HG02943 (cell line): ENCODE results near the gene HCN4.

Experiments
- ATAC-seq: cut with Tn5 transposase; IDR thresholded peaks from one replicate; pipeline ENCODE4 v1.9.1; 2021; ENCODE audit warnings: mild to moderate bottlenecking, low read depth, moderate library complexity; ENCODE audit not compliant: unreplicated experiment

Gene HCN4

GRCh38 chr15:73328981-73329380, 39.8 kb downstream of the HCN4 start:
- ATAC-seq: no peak

DNA sequence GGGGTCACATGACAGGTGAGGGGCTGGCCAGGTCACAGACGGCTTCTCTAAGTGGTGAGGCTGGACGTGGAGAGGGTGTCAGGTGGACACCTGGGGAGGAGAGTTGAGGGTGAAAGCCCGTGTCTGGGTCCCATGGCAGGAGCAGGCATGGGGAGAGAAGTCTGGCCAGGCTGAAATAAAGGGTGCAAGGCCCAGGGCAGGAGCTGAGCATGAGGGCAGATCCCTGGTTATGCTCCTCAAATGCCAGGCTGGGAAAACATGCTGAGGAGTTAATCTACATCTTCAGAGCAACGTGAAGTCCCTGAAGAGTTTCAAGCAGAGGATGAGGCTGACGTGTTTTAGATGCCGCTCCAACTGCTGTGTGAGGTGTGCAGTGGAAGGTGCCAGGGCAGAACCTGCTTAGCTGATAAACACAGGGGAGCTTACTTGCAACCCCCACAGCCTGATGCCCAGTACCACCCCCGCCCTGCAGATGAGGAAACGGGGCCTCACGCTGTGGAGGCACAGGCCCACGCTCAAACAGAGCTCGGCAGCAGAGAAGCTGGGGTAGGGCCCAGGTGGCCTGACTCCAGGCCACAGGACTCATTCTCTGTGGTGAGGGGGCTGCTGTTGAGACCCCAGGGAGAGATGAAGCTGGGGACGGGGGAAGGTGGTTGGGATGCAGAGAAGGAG, 40.5 kb downstream of the HCN4 start:
- no peak for ATAC-seq

- ATAC-seq: no peak
Measured at GRCh38 chr15:73326157-73326556, 42.6 kb downstream of the HCN4 start.

DNA sequence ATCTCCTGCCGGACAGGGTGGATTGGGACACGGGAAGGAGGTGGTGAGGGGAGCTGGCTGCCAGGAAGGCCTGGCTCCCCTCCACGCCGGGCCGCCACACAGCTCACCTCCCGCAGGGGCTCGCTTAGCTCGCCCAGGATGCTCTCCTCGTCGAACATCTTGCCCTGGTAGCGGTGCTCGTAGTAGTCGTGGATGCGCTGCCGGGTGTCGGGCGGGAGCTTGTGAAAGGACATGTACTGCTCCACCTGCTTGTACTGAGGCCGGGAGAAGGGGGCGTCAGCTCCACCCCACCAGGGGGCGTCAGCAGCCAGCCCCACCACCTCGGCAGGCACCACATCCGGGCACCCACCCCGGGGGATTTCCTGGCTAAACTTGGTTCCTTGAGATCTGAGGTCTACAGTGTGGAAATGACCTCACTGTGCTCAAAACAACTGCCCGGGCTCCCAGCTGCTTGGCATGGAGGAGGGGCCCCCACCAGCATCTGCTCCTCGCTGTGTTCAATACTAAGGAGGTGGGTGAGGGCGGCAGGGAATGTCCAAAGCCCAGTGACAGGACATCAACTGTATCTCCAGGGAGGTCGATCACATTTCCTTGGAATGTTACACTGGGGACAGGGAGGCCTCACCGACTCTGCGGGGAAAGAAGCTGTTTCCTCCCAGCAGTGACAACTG, 43.4 kb downstream of the HCN4 start:
- ATAC-seq: no peak

DNA sequence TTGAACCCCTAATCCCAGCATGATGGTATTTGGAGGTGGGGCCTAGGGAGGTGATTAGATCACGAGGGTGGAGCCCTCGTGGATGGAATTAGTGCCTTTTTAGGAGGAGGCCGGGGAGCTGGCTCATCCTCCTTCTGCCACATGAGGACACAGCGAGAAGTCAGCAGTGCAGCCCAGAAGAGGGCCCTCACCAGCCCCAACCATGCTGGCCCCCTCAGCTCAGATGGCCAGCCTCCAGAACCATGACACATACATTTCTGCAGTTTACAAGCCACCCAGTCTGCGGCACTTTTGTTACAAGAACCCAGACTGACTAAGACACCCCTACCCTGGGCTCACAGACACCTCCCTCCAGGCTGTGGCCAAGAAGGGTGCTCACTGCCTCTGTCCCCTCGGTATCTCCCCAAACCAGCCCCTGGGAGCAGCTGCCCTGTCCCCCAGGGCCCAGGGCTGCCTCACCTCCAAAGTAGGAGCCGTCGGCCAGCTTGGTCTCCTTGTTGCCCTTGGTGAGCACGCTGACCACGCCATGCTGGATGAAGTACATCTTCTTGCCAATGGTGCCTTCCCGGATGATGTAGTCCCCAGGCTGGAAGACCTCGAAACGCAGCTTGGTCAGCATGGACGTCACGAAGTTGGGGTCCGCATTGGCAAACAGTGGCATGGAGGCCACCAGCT, 44.1 kb downstream of the HCN4 start:
- ATAC-seq: no peak

- ATAC-seq: no peak
Measured at GRCh38 chr15:73323956-73324355, 44.8 kb downstream of the HCN4 start.

GRCh38 chr15:73323374-73323955, 45.3 kb downstream of the HCN4 start:
- ATAC-seq: no peak

DNA sequence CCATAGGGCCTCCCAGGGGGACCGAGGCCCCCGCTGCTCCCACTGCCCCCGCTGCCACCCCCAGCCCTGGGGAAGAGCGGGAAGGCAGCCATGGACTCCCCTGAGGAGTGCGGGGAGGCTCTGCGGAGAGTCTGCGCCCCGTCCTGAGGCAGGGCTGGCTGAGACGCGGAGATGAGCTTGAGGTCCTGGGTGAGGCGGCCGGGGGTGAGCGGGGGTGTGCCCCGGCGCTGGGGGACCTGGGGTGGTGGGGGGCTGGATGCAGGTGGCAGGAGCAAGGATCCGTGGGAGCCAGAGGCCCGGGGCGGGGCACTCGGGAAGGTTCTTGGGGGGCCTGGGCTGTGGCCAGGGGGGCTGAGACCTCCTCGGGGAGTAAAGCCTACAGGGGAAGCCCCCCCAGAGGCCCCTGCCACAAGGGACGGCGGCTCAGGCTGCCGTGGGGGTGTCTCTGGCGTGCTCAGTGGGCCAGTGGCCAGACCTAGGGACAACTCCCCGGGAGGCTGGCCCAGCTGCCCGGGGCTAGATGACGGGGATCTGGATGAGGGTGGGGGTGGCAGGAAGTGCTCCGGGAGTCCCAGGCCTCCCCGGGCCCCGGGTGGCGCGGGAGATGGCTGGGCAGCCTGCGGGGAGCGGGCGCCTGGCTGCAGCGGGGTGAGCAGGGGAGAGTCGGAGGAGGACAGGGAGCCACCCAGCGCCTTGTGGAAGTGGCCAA, 45.9 kb downstream of the HCN4 start:
- ATAC-seq: no peak

DNA sequence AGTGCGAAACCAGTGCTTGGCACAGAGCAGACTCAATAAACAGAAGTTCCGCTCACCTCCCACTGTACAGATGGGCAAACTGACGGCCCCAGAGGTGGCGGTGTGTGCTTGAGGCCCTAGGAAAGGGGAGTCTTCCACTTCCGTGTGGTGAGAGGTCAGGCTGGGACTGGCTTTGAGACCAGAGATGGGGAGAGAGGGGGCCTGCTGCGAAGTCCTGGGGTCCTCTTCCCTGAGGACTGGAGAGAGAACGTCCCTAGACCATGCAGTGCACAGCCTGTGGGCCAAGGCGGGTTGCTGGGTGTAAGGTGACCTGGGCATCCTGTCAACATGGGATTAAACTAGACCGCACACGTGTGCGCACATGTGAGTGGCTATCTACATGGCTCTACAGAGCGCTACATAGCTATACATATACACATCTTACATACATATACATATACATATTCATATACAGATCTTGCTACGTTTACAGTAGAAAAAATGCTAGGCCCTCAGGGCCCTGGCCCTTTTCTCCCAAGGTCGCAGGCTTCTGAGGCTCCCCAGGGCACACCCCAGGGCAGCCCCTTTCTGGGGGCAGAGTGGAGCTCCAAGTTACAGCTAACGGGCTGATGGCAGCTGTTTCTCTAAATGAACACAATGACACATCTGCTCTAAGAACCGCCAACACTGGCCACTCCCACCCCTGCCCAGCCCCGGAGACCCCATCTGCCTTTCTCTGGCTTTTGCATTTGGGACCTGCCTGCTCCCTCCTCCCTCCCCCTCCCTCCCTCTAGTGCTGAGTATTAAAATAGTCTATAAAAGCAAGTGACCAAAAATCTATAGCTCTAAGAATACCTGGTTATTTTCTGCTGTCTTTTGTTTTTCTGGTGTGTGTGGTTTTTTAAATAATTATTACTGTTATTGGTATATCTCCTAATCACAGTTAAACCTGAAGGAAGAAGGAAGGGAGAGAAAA, 47.0 kb downstream of the HCN4 start:
- ATAC-seq: no peak

GRCh38 chr15:73320619-73321180, 48.1 kb downstream of the HCN4 start:
- no peak for ATAC-seq

- no peak for ATAC-seq
Measured at GRCh38 chr15:73319460-73320245, 49.1 kb downstream of the HCN4 start.

GRCh38 chr15:73318463-73319351, 50.1 kb downstream of the HCN4 start:
- ATAC-seq: no peak

DNA sequence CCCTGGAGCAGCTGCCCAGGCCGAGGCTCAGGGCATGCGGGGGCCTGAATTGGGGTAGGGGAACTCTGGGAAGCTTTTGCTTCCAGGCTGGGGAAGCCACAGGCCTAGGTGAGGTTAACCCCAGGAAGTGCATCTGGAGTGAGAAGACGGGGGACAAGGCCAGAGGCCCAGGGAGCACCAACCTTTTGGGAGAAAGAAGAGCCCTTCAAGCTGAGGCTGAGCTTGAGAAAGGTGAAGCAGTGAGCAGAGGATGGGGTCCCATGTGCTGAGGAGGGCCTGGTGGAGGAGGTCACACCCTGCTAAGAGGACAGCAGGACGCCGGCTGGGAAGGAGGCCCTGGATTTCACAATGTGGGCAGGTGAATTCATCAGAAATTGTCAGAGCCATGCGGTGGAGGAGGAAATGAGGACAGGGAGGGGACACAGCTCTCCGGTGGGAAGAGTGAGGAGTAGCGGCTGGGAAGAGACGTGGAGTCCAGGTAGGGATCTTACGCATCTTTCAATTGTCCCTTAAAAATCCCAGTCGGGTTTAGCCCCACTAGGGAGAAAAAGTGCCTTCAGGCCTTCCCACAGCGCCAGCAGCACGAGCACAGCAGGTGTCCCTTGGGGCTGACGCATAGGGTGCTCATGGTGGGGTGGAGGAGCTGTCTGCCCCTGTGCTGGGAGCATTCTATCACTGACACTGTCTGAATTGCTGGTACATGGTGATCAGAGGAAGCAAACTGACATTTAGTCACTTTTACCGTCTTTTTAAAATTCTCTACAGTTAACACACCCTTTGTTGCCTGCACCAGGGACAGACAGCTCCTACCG, 50.9 kb downstream of the HCN4 start:
- ATAC-seq: no peak

GRCh38 chr15:73313861-73314260, 54.9 kb downstream of the HCN4 start:
- no peak for ATAC-seq

DNA sequence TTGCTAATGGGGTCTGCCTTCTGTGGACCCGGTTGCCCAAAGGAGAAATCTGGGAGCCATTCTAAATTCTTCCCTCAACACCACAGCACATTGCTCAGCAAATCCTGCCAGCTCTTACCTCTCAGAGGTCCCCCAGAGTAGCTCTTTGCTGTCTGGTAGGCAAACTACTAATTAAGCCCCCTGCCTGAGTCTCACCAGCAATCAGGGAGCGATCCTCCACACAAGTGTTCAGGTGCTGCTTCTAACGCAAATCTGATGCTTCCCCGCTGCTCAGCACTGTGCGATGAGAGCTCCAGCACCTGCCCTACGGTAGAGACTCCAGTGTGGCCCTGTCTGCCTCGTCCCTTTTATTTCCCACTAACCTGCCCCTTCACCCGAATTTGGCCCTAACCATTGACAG, 60.5 kb downstream of the HCN4 start:
- no peak for ATAC-seq

GRCh38 chr15:73305331-73306211, 63.2 kb downstream of the HCN4 start:
- no peak for ATAC-seq
